HG03565 (cell line): Measurements from ENCODE around the gene GOLGA8F.
"Not testable (repeated sequence)": the region's sequence is repeated elsewhere in the genome, so short reads cannot be mapped to it uniquely, and the experiment has no call there.

Experiments used
- ATAC-seq: cut with Tn5 transposase; IDR thresholded peaks from one replicate; pipeline ENCODE4 v1.9.1; 2021; ENCODE audit warnings: mild to moderate bottlenecking, moderate library complexity; ENCODE audit not compliant: unreplicated experiment

The GOLGA8F gene, protein sequence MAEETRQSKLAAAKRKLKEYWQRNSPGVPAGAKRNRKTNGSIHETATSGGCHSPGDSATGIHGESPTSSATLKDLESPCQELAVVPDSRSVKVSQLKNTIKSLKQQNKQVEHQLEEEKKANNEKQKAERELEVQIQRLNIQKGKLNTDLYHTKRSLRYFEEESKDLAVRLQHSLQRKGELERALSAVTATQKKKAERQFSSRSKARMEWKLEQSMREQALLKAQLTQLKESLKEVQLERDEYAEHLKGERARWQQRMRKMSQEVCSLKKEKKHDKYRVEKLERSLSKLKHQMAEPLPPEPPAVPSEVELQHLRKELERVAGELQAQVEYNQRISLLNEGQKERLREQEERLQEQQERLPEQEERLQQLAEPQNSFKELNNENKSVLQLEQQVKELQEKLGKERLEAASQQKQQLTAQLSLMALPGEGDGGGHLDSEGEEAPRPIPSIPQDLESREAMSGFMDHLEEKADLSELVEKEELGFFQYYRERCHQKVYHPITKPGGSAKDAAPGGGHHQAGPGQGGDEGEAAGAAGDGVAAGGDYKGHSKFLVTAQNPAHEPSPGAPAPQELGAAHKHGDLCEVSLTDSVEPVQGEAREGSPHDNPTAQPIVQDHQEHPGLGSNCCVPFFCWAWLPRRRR

DNA sequence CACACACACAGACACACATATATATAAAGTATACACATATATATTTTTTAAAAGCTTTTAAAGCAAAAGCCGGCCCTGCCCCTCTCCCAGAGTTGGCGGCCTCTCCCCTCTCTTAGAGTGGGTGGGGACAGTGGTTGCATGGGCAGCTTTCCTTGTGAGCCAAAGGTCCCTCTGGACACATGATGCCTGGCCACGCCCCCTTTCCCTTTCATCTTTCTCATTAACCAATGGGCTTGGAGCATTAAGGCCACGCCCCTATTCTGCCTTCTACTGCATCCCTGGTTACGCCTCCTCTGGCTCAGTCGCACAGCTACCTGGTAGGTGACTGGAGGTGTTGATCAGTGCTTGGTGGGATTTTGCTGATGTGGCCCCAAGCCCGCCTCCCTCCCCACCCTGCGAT, at the start of gene GOLGA8F:
Gene GOLGA8F (plus strand): TSS at position 301 of the 400 bp plus-strand sequence. CDS start 98 bp downstream, at position 399.
- ATAC-seq, result not testable (repeated sequence)

DNA sequence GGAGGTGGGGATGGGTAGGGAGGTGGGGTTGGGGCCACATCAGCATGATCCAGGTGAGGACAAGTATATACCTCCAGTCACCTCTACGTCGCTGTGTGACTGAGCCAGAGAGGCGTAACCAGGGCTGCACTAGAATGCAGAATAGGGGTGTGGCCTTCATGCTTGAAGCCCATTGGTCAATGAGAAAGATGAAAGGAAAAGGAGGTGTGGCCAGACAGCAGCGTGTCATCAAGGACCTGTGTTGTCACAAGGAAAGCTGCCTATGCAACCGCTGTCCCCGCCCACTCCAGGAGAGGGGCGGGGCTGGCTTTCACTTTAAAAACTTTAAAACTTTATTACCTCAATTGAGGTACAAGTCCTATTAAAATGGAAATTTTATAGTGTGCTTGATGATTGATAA, 20.5 kb upstream of the GOLGA8F start, which contains the start of gene GOLGA6L24:
Gene GOLGA6L24 (minus strand): TSS at position 101 of the 400 bp plus-strand sequence. CDS start 61 bp downstream, at position 40.
- ATAC-seq, result not testable (repeated sequence)

DNA sequence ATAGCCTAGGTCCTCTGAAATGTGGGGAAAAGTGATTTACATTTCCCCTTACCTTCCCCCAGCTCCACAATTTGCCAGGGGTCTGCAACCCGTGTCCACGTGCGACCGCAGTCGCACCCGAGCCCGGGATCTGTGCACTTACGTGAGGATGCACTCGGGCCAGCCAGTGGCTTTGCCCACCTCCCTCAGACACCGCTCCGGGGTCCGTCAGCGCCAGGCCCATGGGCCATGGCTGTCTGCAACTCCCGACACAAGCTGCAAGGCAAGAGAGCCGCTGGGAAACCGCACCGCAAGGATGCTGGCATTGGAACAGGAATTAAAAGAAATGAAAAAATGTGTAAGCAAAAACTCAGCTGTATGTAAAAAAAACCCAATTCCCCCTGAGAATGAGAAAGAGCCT, 13.0 kb upstream of the GOLGA8F start:
- not testable (repeated sequence) for ATAC-seq

DNA sequence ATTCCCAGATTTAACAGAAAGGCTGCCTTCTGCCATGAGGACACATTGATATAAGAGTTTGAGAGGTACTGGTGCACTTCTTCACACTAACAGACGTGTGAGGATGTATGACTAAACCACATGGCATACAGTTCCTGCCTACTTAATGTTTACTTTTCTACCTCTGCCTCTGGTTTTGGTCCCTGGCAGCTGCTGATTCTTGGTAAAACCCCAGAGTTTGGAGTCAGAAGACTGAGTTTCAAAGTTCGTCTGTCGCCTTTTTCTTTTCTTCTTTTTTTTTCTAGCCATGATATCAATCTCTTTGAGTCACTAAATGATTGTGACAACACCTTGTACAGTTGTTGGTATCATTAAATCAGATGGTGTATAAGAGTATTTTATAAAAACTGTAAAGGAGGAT, 1.6 kb downstream of the GOLGA8F start:
- ATAC-seq, result not testable (repeated sequence)

DNA sequence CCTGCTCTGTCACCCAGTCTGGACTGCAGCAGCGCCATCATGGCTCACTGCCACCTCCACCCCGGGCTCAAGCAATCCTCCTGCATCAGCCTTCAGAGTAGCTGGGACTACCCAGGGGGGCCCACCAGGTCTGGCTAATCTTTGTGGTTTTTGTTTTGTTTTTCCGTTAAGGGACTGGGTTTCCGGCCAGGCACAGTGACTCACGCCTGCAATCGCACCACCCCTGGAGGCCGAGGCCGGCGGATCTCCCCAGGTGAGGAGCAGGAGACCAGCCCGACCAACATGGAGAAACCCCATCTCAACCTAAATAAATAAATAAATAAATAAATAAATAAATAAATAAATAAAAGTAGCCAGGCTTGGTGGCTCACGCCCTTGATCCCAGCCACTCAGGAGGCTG, 17.6 kb downstream of the GOLGA8F start:
- ATAC-seq, result not testable (repeated sequence)

DNA sequence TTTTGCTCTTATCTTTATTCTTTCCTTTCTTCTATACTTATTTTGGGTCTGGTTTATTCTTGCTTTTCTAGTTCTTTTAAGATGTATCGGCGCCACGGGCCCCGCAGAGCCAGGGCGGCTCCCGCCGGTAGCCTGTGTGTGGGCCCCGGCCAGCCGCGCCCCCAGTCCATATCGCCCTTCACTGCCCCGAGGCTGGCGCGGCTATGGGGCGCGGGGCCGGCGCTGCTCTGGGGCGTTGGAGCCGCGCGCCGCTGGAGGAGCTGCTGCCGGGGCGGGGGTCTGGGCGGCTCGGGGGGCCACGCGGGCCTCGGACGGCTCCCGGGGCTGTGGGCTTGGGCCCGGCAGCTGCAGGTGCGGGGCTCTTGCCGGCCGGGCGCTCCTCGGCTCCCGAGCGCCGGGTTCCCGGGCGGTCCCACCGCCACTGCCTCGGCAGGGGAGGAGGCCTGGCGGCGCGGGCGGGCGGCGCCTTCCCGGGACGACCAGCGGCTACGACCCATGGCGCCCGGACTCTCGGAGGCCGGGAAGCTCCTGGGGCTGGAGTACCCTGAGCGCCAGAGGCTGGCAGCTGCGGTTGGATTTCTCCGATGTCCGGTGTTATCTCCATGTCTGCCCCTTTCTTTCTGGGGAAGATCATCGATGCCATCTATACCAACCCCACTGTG, 24.4 kb downstream of the GOLGA8F start:
- not testable (repeated sequence) for ATAC-seq

DNA sequence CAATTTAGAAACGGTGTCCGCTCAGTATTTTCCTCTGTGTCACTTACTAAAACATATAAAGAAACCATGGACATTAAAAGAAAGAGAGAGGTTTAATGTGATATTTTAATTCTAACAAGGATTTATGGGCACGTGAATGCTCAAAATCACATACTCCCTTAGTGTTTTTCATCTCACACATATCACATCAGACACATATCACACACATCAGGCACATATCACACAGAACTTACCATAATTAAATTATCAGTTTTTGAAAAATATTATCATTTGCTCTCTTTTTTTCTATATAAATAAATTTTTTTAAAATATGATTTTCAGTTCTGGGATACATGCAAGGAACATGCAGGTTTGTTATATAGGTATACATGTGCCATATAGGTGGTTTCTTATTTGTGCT, 42.0 kb downstream of the GOLGA8F start:
- ATAC-seq, result not testable (repeated sequence)

DNA sequence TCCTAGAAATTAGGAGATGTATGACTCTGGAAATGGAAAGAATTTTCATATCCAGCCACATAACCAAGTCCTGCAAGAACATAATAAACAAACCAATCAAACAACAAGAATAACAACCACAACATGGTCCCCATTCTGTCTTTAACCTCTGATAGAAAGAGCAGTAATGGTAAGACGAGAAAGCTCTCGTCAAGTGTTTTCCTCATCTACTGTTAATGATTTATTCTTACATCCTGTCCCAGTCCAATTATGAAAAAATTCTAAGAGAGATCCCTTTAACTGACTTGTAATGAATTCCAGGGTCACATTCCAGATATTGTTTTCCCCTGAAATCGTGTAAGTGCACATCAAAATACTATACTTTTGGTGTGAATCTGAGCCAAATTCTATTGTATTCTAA, 57.1 kb downstream of the GOLGA8F start:
- ATAC-seq, result not testable (repeated sequence)
